IMR-90 (cell line): ENCODE data around the gene MYO3B. TPM values are rescaled to one million over a fixed set of nuclear protein-coding genes. Genes with fewer than 3 reads are reported as not detected.

Source experiments
- ATAC-seq: fragments of 200-7000 bp; cut with Tn5 transposase; 2 replicates; pipeline ENCODE4 v1.9.1; 2020; ENCODE audit warnings: low read depth, mild to moderate bottlenecking, moderate library complexity
- BruUV-seq: library from RNA; stranded (reverse); fragments of 400-500 nt; replicated peaks from 2 replicates; lab custom pipeline; 2021; lab: Mats Ljungman, UMichigan
- CTCF ChIA-PET: fragments of 300-600 bp; formaldehyde crosslinking; extraction: SDS; loops from one replicate; lab custom pipeline; 2021; ENCODE audit warnings: antibody characterized with exemption; lab: Yijun Ruan, JAX
- POLR2A ChIA-PET: fragments of 300-600 bp; sonication (Branson Sonifier 250); formaldehyde crosslinking; loops from one replicate; lab custom pipeline; 2022; ENCODE audit warnings: antibody characterized with exemption; ENCODE audit not compliant: unreplicated experiment; lab: Charles Lee
- DNase-seq: peaks from one replicate; pipeline ENCODE4 v3.0.0; 2013
- H2AFZ ChIP-seq: replicated peaks from 2 replicates; pipeline ENCODE3; 2013; ENCODE audit warnings: low read length, mild to moderate bottlenecking; ENCODE audit not compliant: poor library complexity
- H2AK5ac ChIP-seq: 2 replicates; pipeline ENCODE4 v1.6.1; 2013; ENCODE audit warnings: low read depth, low read length, inconsistent platforms
- H2AK9ac ChIP-seq: replicated peaks from 2 replicates; pipeline ENCODE3; 2013; ENCODE audit warnings: mild to moderate bottlenecking, low read depth, low read length, moderate library complexity; ENCODE audit not compliant: poor library complexity
- H2BK120ac ChIP-seq: 2 replicates; pipeline ENCODE4 v1.6.1; 2013; ENCODE audit warnings: low read depth, low read length, inconsistent platforms
- H2BK15ac ChIP-seq: 3 replicates; pipeline ENCODE4 v1.6.1; 2013; ENCODE audit warnings: low read depth, low read length, inconsistent platforms
- H2BK20ac ChIP-seq: 2 replicates; pipeline ENCODE4 v1.6.1; 2013; ENCODE audit warnings: low read depth, mild to moderate bottlenecking, inconsistent platforms, low read length, moderate library complexity
- H2BK5ac ChIP-seq: 2 replicates; pipeline ENCODE4 v1.6.1; 2013; ENCODE audit warnings: mild to moderate bottlenecking, low read depth, low read length, inconsistent platforms; ENCODE audit not compliant: poor library complexity, severe bottlenecking
- H3K14ac ChIP-seq: replicated peaks from 2 replicates; pipeline ENCODE4 v1.6.1; 2013; ENCODE audit warnings: low read depth, low read length, inconsistent platforms
- H3K18ac ChIP-seq: 2 replicates; pipeline ENCODE4 v1.6.1; 2013; ENCODE audit warnings: low read depth, low read length, control low read depth
- H3K23ac ChIP-seq: 2 replicates; pipeline ENCODE4 v1.6.1; 2013; ENCODE audit warnings: low read depth, low read length, inconsistent platforms
- H3K27ac ChIP-seq: 2 replicates; pipeline ENCODE4 v1.5.1; 2013; ENCODE audit warnings: mild to moderate bottlenecking, control low read depth, low read length; ENCODE audit not compliant: insufficient read depth
- H3K27me3 ChIP-seq: 2 replicates; pipeline ENCODE4 v1.6.1; 2013; ENCODE audit warnings: low read length; ENCODE audit not compliant: control insufficient read depth, insufficient read depth
- H3K36me3 ChIP-seq: 2 replicates; pipeline ENCODE4 v1.6.1; 2013; ENCODE audit warnings: low read length, mixed read lengths; ENCODE audit not compliant: control insufficient read depth, insufficient read depth
- H3K4ac ChIP-seq: 2 replicates; pipeline ENCODE4 v1.6.1; 2013; ENCODE audit warnings: low read depth, low read length, inconsistent platforms
- H3K4me1 ChIP-seq: 2 replicates; pipeline ENCODE4 v1.6.1; 2013; ENCODE audit warnings: low read length, mixed read lengths; ENCODE audit not compliant: control insufficient read depth, insufficient read depth
- H3K4me2 ChIP-seq: 2 replicates; pipeline ENCODE4 v1.6.1; 2013; ENCODE audit warnings: low read depth, mild to moderate bottlenecking, control low read depth, low read length, moderate library complexity
- H3K4me3 ChIP-seq: 2 replicates; pipeline ENCODE4 v1.5.1; 2013; ENCODE audit warnings: low read depth, mild to moderate bottlenecking, control low read depth, low read length, moderate library complexity; ENCODE audit not compliant: insufficient read depth
- H3K56ac ChIP-seq: 2 replicates; pipeline ENCODE4 v1.6.1; 2013; ENCODE audit warnings: low read length, inconsistent platforms; ENCODE audit not compliant: insufficient read depth; ENCODE audit errors: extremely low read depth
- H3K79me1 ChIP-seq, 2 experiments: 2 replicates each; pipeline ENCODE4 v1.6.1; 2013; ENCODE audit warnings: low read length in 2 of 2, inconsistent platforms in 1 of 2, low read depth in 1 of 2
- H3K9ac ChIP-seq: 2 replicates; pipeline ENCODE4 v1.6.1; 2013; ENCODE audit warnings: low read depth, low read length, control low read depth
- H3K9me1 ChIP-seq: 2 replicates; pipeline ENCODE4 v1.6.1; 2013; ENCODE audit warnings: low read length, inconsistent platforms; ENCODE audit not compliant: insufficient read depth
- H3K9me3 ChIP-seq: 2 replicates; pipeline ENCODE4 v1.6.1; 2013; ENCODE audit warnings: low read length; ENCODE audit not compliant: control insufficient read depth, insufficient read depth
- H4K20me1 ChIP-seq: 2 replicates; pipeline ENCODE4 v1.6.1; 2013; ENCODE audit warnings: low read length, inconsistent platforms; ENCODE audit not compliant: insufficient read depth
- H4K5ac ChIP-seq: 2 replicates; pipeline ENCODE4 v1.6.1; 2013; ENCODE audit warnings: mild to moderate bottlenecking, low read depth, low read length, control low read depth
- H4K8ac ChIP-seq, 2 experiments: 2 replicates each; pipeline ENCODE4 v1.6.1; 2013; ENCODE audit warnings: low read depth in 2 of 2, low read length in 2 of 2, control low read depth in 1 of 2, inconsistent platforms in 1 of 2
- H4K91ac ChIP-seq: 2 replicates; pipeline ENCODE4 v1.6.1; 2013; ENCODE audit warnings: low read depth, low read length, inconsistent platforms; ENCODE audit not compliant: insufficient read depth
- BHLHE40 ChIP-seq: fragments of 150-350 bp; IDR thresholded peaks from 2 replicates; pipeline ENCODE4 v1.6.1; 2016; ENCODE audit warnings: mild to moderate bottlenecking, low read depth, low read length
- CEBPB ChIP-seq: IDR thresholded peaks from 2 replicates; pipeline ENCODE4 v1.6.1; 2012; ENCODE audit warnings: low read depth, low read length, improper control_type of control experiment
- CHD1 ChIP-seq: IDR thresholded peaks from 2 replicates; pipeline ENCODE4 v1.6.1; 2012; ENCODE audit warnings: low read depth, low read length, improper control_type of control experiment
- FOS ChIP-seq: fragments of 150-350 bp; IDR thresholded peaks from 2 replicates; pipeline ENCODE4 v1.6.1; 2016; ENCODE audit warnings: low read depth, low read length
- MAFK ChIP-seq: IDR thresholded peaks from 2 replicates; pipeline ENCODE4 v1.6.1; 2012; ENCODE audit warnings: low read depth, low read length, improper control_type of control experiment
- MXI1 ChIP-seq: IDR thresholded peaks from 2 replicates; pipeline ENCODE4 v1.6.1; 2012; ENCODE audit warnings: low read depth, mild to moderate bottlenecking, low read length, moderate library complexity, borderline replicate concordance
- NFE2L2 ChIP-seq: fragments of 150-350 bp; IDR thresholded peaks from 2 replicates; pipeline ENCODE4 v1.6.1; 2016; ENCODE audit warnings: low read depth, mild to moderate bottlenecking, low read length
- POLR2A ChIP-seq: IDR thresholded peaks from 2 replicates; pipeline ENCODE4 v1.6.1; 2012; ENCODE audit warnings: mild to moderate bottlenecking, low read depth, low read length
- RAD21 ChIP-seq: IDR thresholded peaks from 2 replicates; pipeline ENCODE4 v1.6.1; 2012; ENCODE audit warnings: low read length, improper control_type of control experiment
- RFX5 ChIP-seq: IDR thresholded peaks from 2 replicates; pipeline ENCODE4 v1.8.0; 2012; ENCODE audit warnings: low read depth, mild to moderate bottlenecking, low read length, moderate library complexity
- SMC3 ChIP-seq: fragments of 150-350 bp; IDR thresholded peaks from 2 replicates; pipeline ENCODE4 v1.6.1; 2016; ENCODE audit warnings: low read depth, mild to moderate bottlenecking, antibody characterized with exemption, low read length, moderate library complexity
- WGBS, 2 experiments: methylation state at CpG; one replicate each; pipeline versions ENCODE4 v1.1.5 to v1.1.7; 2013; ENCODE audit warnings: missing lambda C conversion rate in 2 of 2; ENCODE audit not compliant: insufficient read length in 1 of 2; ENCODE audit errors: extremely low coverage in 2 of 2; 5-methylcytosine and 5-hydroxymethylcytosine counted together
- dilution Hi-C: fragments of 300-500 bp; cut with HindIII; formaldehyde crosslinking; loops from one replicate; pipeline ENCODE4 v1.14.3; 2018; ENCODE audit warnings: low sequenced_read_pairs; ENCODE audit not compliant: unreplicated experiment
- in situ Hi-C: fragments of 300-500 bp; cut with MboI; formaldehyde crosslinking; loops from 3 replicates; pipeline ENCODE4 v1.14.3; 2019; ENCODE audit warnings: low sequenced_read_pairs, inconsistent platforms, mixed read lengths
- intact Hi-C: fragments of 100-400 bp; cut with micrococcal nuclease; formaldehyde crosslinking; loops from 2 replicates; pipeline ENCODE4 v1.10.0; 2022
- polyA plus RNA-seq, 3 experiments: library from polyadenylated mRNA; depleted of rRNA; stranded (reverse); fragments of >200 nt; gene quantifications; 2 replicates each; pipeline ENCODE4 v1.2.3, GENCODE V29; 2012; ENCODE audit warnings: low replicate concordance in 1 of 3
- total RNA-seq: library from RNA; depleted of rRNA; stranded (reverse); fragments of >200 nt; gene quantifications from 2 replicates; pipeline ENCODE4 v1.2.3, GENCODE V29; 2012
- TF ChIP-seq, protein P1 (sequence below): conservative IDR thresholded peaks from 2 replicates; pipeline ENCODE4 v1.5.1; 2012; ENCODE audit warnings: mild to moderate bottlenecking, low read depth, low read length, improper control_type of control experiment
- TF ChIP-seq, protein P2 (sequence below): fragments of 150-350 bp; IDR thresholded peaks from 2 replicates; pipeline ENCODE4 v1.6.1; 2016; ENCODE audit warnings: low read depth, mild to moderate bottlenecking, low read length, moderate library complexity, borderline replicate concordance
- TF ChIP-seq, protein P3 (sequence below): fragments of 150-350 bp; IDR thresholded peaks from 2 replicates; pipeline ENCODE4 v1.6.1; 2017; ENCODE audit warnings: mild to moderate bottlenecking, antibody characterized with exemption, low read length, low read depth

The MYO3B gene
- total and polyA plus RNA-seq, 2 of the 4 experiments (the other 2 are of a cell fraction) = 0.02 TPM; not detected in 1

DNA sequence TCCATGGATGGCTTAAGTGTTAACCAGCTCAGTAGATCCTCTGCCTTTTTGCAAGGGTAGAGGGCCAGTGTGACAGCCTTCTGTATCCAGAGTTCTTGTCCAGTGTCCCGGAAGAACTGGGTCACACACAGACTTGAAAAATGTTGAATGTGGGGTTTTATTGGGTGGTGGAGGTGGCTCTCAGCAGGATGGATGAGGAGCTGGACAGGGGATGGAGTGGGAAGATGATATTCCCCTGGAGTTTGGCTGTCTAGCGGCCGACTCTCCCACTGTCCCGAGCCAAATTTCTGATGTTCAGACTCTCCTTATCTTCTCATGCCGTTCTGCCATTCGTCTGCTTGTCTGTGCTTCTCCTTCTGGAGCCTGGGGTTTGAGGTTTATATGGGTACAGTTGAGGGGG lies 72.6 kb downstream of the MYO3B start:
- in situ Hi-C loops (no loop called here), dilution Hi-C loops (no loop called here), intact Hi-C loops (no loop called here)
- Histone ChIP-seq H3K23ac (no peak overlapping the region), H2BK20ac (no peak overlapping the region), H2AK5ac (no peak overlapping the region), H2AK9ac (no peak overlapping the region), H4K8ac (no peak overlapping the region), H3K36me3 (no peaks in the 10 kb centered on the region), H4K91ac (no peak overlapping the region), H3K4me3 (no peak overlapping the region), H3K18ac (no peak overlapping the region), H3K4ac (no peak overlapping the region), H3K56ac (no peak overlapping the region), H3K9ac (no peak overlapping the region), H2BK5ac (no peak overlapping the region), H3K4me2 (no peak overlapping the region), H2AFZ (no peak overlapping the region), H3K27me3 (peaks cover 4% of the 10 kb centered on the region), H2BK120ac (no peak overlapping the region), H3K9me1 (no peaks in the 10 kb centered on the region), H3K14ac (no peak overlapping the region), H2BK15ac (no peak overlapping the region), H3K79me1 (no peaks in the 10 kb centered on the region), H3K9me3 (no peaks in the 10 kb centered on the region), H3K27ac (no peak overlapping the region), H4K20me1 (no peaks in the 10 kb centered on the region), H4K5ac (no peak overlapping the region), H3K4me1 (no peaks in the 10 kb centered on the region)
- TF ChIP-seq NFE2L2 = no peak
- no peak for TF ChIP-seq MXI1
- TF ChIP-seq CEBPB = no peak
- TF ChIP-seq BHLHE40 = no peak
- no peak for TF ChIP-seq RAD21
- TF ChIP-seq MAFK = no peak
- no peak for TF ChIP-seq SMC3
- TF ChIP-seq POLR2A = no peak
- no peak for TF ChIP-seq CHD1
- no peak for TF ChIP-seq FOS
- TF ChIP-seq, protein P1, sequence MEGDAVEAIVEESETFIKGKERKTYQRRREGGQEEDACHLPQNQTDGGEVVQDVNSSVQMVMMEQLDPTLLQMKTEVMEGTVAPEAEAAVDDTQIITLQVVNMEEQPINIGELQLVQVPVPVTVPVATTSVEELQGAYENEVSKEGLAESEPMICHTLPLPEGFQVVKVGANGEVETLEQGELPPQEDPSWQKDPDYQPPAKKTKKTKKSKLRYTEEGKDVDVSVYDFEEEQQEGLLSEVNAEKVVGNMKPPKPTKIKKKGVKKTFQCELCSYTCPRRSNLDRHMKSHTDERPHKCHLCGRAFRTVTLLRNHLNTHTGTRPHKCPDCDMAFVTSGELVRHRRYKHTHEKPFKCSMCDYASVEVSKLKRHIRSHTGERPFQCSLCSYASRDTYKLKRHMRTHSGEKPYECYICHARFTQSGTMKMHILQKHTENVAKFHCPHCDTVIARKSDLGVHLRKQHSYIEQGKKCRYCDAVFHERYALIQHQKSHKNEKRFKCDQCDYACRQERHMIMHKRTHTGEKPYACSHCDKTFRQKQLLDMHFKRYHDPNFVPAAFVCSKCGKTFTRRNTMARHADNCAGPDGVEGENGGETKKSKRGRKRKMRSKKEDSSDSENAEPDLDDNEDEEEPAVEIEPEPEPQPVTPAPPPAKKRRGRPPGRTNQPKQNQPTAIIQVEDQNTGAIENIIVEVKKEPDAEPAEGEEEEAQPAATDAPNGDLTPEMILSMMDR = no peak
- TF ChIP-seq, protein P2, sequence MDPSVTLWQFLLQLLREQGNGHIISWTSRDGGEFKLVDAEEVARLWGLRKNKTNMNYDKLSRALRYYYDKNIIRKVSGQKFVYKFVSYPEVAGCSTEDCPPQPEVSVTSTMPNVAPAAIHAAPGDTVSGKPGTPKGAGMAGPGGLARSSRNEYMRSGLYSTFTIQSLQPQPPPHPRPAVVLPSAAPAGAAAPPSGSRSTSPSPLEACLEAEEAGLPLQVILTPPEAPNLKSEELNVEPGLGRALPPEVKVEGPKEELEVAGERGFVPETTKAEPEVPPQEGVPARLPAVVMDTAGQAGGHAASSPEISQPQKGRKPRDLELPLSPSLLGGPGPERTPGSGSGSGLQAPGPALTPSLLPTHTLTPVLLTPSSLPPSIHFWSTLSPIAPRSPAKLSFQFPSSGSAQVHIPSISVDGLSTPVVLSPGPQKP = no peak
- TF ChIP-seq, protein P3, sequence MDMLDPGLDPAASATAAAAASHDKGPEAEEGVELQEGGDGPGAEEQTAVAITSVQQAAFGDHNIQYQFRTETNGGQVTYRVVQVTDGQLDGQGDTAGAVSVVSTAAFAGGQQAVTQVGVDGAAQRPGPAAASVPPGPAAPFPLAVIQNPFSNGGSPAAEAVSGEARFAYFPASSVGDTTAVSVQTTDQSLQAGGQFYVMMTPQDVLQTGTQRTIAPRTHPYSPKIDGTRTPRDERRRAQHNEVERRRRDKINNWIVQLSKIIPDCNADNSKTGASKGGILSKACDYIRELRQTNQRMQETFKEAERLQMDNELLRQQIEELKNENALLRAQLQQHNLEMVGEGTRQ = no peak
- TF ChIP-seq RFX5 = no peak
- POLR2A ChIA-PET = no interaction called here
- BruUV-seq = no TSS peak
- WGBS, 2 experiments = no CpG with 5 or more reads among the region's 6 CpGs
- ATAC-seq (no peak), DNase-seq (no peak)
- CTCF ChIA-PET = no interaction called here
